Activated CD4-positive, alpha-beta T cell treated with anti-CD3 and anti-CD28 coated beads, Interleukin-2, amount 10 ng/mL, durations not matched to agents 7 days and 5 days (primary cell): ENCODE results near the gene TNRC18. TPM values are rescaled to one million over a fixed set of nuclear protein-coding genes. Genes with fewer than 3 reads are reported as not detected.
"Not testable (repeated sequence)": the region's sequence is repeated elsewhere in the genome, so short reads cannot be mapped to it uniquely, and the experiment has no call there.

Source experiments
- CTCF ChIA-PET: fragments of 350-600 bp; sonication (Branson Sonifier 250); formaldehyde crosslinking; loops from one replicate; lab custom pipeline; 2021; ENCODE audit warnings: antibody characterized with exemption; lab: Charles Lee
- POLR2A ChIA-PET: fragments of 350-600 bp; sonication (Branson Sonifier 250); formaldehyde crosslinking; loops from one replicate; lab custom pipeline; 2021; ENCODE audit warnings: antibody characterized with exemption; lab: Charles Lee
- DNase-seq: peaks from one replicate; pipeline ENCODE4 v3.0.0-alpha.2; 2020
- H3K27ac Mint-ChIP-seq: one replicate; pipeline ENCODE4 v1.8.0; 2021; ENCODE audit warnings: mild to moderate bottlenecking, moderate library complexity, mixed read lengths
- H3K27me3 Mint-ChIP-seq: one replicate; pipeline ENCODE4 v1.8.0; 2021; ENCODE audit warnings: mixed read lengths
- H3K36me3 Mint-ChIP-seq: one replicate; pipeline ENCODE4 v1.8.0; 2021; ENCODE audit warnings: low read depth, mixed read lengths
- H3K4me1 Mint-ChIP-seq: one replicate; pipeline ENCODE4 v1.8.0; 2021; ENCODE audit warnings: mixed read lengths
- H3K4me3 Mint-ChIP-seq: one replicate; pipeline ENCODE4 v1.8.0; 2021; ENCODE audit warnings: mild to moderate bottlenecking, moderate library complexity, mixed read lengths
- H3K9me3 Mint-ChIP-seq: one replicate; pipeline ENCODE4 v1.8.0; 2021; ENCODE audit warnings: mixed read lengths
- total RNA-seq, 2 experiments: library from RNA; stranded (reverse); gene quantifications; one replicate each; pipeline ENCODE4 v1.2.3, GENCODE V29; 2021

The TNRC18 gene
- total RNA-seq, 2 experiments from 2014 or later = 45.8 to 53.9 TPM

DNA sequence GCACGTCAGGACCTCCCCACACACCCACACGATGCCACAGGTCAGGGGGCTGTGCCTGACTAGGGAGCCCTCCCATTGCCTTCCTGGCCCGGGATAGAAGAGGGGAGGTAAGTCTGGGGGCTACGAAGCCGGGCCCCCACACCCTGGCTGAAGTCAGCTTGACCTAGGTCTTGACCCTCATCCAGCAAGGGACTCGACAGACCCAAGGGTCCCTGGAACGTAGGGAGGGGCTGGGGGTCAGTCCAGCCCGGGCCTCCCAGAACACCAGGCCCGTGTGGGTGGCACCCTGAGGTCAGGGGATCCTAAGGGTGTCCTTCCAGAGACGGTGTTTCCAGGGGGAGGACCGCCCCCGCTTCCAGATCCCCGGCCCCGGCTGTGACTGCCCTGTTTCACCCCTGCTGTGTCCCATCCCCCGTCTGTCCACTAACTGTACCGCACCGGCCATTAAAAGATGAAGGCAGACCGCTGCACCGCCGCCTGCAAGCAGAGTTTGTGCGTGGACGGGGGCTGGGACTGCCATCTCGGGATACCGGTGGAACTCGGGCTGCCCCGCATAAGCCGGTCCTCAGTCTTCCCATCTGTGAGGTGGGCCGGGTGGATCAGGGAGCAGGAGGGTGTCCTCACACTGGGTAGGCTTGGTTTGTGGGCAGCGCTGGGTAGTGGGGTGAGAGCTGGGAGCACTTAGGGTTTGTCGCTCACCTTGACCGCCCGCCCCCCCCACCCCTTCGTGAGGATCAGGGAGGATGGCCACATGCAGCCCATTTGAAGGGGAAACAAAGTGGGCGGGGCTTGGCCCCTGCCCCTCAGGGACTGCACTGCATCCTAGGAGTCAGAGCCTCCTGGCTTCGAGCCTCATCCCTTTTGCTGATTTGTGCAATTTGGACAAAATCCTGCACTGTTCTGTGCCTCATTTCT is 119.8 kb downstream of the TNRC18 start:
- peaks cover 3% of the 10 kb centered on the region for H3K36me3 Mint-ChIP-seq
- H3K4me3 Mint-ChIP-seq = no peak overlapping the region
- no peak for DNase-seq
- H3K27me3 Mint-ChIP-seq = no peaks in the 10 kb centered on the region
- H3K4me1 Mint-ChIP-seq = no peaks in the 10 kb centered on the region
- no peak overlapping the region for H3K27ac Mint-ChIP-seq
- POLR2A ChIA-PET = no interaction called here
- H3K9me3 Mint-ChIP-seq = no peaks in the 10 kb centered on the region
- CTCF ChIA-PET = no interaction called here

DNA sequence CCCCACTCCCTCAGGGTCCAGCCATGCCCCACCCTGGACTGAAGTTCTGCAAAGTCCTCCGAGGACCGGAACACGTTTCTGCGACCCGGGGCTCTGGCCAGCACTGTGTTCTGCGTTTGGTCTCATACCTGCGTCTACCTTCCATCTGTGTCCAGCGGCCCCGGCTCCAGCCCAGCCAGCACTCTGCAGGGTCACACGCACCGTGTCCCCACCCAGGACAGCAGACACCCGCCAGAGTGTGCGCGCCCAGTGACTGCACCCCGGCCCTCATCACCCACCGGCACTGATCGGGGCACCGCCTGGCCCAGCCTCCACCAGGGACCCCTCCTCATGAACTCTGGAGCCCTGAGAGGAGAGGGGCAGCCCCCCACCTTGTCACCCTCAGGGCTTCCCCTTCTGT is 120.6 kb downstream of the TNRC18 start:
- Mint-ChIP-seq H3K27ac (no peak overlapping the region), H3K4me1 (peaks cover 3% of the 10 kb centered on the region), H3K4me3 (no peak overlapping the region), H3K9me3 (no peaks in the 10 kb centered on the region), H3K36me3 (no peaks in the 10 kb centered on the region), H3K27me3 (no peaks in the 10 kb centered on the region)
- ChIA-PET CTCF (no interaction called here), POLR2A (no interaction called here)
- DNase-seq = no peak

DNA sequence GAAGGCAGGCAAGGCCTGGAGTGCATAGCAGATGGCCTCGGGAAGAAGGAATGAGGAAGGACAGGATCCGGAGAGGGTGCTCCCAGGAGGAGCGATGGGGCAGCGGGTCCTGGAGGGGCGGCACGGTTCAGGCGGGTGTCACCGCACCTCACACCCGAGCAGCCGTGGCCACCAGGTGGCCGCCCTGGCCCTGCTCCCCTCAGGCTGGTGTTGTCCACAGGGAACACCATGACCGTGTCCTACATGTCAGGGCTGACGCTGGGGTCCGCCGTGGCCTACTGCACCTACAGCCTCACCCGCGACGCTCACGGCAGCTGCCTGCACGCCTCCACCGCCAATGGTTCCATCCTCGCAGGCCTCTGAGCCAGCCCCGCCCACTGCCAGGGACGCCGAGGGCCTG is 121.1 kb downstream of the TNRC18 start:
- POLR2A ChIA-PET = no interaction called here
- Mint-ChIP-seq H3K4me1 (peaks cover 3% of the 10 kb centered on the region), H3K27me3 (no peaks in the 10 kb centered on the region), H3K36me3 (no peaks in the 10 kb centered on the region), H3K27ac (no peak overlapping the region), H3K4me3 (no peak overlapping the region), H3K9me3 (no peaks in the 10 kb centered on the region)
- CTCF ChIA-PET = no interaction called here
- no peak for DNase-seq

DNA sequence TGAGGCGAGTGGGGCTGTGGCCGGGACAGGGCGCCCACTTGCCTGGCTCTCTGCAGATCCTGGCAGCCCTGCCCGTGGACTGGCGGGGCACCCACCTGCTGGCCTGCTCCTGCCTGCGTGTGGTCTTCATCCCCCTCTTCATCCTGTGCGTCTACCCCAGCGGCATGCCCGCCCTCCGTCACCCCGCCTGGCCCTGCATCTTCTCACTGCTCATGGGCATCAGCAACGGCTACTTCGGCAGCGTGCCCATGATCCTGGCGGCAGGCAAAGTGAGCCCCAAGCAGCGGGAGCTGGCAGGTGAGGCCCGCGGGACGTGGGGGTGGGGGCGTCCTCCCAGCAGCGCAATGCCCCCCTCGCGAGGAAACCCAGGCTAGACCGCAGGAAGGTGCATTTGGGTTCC is 123.3 kb downstream of the TNRC18 start:
- peaks cover 16% of the 10 kb centered on the region for H3K4me1 Mint-ChIP-seq
- peaks cover under 1% of the 10 kb centered on the region for H3K9me3 Mint-ChIP-seq
- no peak overlapping the region for H3K4me3 Mint-ChIP-seq
- H3K27ac Mint-ChIP-seq = no peak overlapping the region
- DNase-seq = no peak
- ChIA-PET POLR2A (no interaction called here), CTCF (no interaction called here)
- H3K27me3 Mint-ChIP-seq = peaks cover 7% of the 10 kb centered on the region
- H3K36me3 Mint-ChIP-seq = no peaks in the 10 kb centered on the region

DNA sequence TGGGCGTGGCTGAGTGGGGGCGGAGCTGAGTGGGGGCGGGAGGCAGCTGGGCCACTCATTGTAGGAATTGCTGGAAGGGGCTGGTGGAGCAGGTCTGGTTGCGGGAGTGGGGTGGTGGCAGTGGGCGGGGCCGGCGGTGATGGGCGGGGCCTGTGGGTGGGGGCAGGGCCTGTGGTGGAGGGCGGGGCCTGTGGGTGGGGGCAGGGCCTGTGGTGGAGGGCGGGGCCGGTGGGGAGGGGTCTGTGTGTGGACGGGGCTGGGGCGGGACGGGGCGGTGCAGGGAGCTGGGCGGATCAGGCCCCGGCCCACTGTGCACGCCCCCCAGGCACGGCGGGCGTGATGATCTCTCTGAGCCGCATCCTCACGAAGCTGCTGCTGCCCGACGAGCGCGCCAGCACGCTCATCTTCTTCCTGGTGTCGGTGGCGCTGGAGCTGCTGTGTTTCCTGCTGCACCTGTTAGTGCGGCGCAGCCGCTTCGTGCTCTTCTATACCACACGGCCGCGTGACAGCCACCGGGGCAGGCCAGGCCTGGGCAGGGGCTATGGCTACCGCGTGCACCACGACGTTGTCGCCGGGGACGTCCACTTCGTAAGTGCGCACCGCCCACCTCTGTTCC is 126.9 kb downstream of the TNRC18 start:
- H3K27me3 Mint-ChIP-seq = peaks cover 11% of the 10 kb centered on the region
- ChIA-PET CTCF (interaction anchor here (0.6 kb wide), 1 partner anchor 792 kb away, joined by 6 read pairs; no protein-coding TSS in a partner anchor), POLR2A (no interaction called here)
- peak; percentile 75 for DNase-seq
- peaks cover 12% of the 10 kb centered on the region for H3K9me3 Mint-ChIP-seq
- no peaks in the 10 kb centered on the region for H3K36me3 Mint-ChIP-seq
- H3K4me3 Mint-ChIP-seq = peak overlapping the region; percentile 71
- H3K27ac Mint-ChIP-seq = peak overlapping the region; percentile 79
- H3K4me1 Mint-ChIP-seq = peaks cover 16% of the 10 kb centered on the region

DNA sequence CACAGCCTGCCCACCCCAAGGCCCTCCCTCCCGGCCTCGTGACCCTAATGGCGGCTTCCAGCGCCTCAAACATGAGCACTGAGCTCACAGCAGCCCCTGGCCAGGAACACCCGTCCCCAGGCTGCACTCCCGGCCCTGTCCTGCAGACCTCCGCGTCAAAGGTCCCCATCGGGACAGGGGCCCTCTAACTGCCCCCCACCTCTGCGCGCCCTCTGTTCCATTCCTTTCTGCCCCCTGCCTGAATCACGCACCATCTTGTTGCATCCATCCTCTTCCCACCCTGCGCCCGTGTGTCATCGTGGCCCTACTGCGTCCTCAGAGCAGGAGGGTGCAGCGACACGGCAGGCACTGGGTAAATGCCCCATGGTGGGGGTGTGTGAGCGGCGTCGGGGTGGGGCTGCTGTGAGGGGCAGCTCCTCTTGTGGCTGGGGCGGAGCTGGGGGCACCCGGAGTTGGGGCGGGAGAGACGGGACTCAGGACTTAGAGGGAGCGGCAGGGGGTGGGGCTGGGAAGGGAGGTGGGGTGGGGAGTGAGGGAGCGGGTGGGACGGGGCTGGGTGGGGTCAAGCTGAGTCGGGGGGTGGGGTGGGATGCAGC is 127.5 kb downstream of the TNRC18 start:
- ChIA-PET POLR2A (no interaction called here), CTCF (interaction anchor here (0.6 to 0.9 kb wide), 2 partner anchors 9 to 793 kb away, joined by 3 to 6 read pairs; no protein-coding TSS in a partner anchor)
- peaks cover 11% of the 10 kb centered on the region for H3K27me3 Mint-ChIP-seq
- peaks cover 12% of the 10 kb centered on the region for H3K9me3 Mint-ChIP-seq
- H3K4me1 Mint-ChIP-seq = peaks cover 16% of the 10 kb centered on the region
- no peaks in the 10 kb centered on the region for H3K36me3 Mint-ChIP-seq
- no peak overlapping the region for H3K4me3 Mint-ChIP-seq
- H3K27ac Mint-ChIP-seq = no peak overlapping the region
- DNase-seq = no peak

DNA sequence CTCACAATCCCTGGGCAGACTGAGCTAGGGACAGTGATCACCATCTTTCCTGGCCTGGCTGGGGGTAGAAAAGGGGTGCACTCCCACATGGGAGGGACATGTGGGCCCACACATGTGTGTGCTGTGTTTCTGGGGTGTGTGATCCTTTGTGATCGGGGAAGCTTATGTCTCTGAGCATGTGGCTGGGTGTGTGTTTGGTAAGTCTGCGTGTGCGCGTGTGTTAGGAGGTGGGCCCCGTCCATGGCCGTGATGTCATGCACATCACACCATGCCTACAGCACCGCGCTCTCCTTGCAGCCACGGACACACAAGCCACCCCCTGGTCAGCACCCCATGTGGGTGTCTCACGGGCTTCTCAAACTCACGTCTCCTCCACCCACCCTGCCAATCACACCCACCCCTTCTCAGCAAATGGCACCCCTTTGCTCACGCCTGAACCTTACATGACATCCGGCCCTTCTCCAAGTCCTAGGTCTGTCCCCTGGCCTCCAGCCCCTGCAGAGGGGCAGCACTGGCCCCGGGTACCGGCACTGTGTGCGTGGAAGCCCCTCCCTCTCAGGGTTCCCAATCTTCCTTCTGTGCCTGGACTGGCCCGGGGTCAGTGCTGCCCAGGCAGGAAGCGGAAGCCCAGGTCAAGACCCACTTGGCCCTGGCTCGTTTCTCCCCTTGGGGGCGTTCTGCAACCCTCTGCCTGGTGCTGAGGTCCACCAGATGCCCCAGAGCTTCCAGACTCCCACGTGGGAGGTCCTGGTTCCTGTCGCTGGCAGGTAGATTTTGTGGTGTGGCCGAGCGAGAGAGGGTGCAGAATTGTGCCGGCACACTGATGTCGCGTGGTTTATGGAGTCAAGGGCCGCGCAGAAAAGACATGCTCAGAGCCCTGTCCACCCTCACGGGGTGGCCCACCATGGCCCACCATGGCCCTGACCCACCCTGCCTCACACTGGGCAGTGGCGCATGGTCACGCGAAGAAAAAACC is 128.3 kb downstream of the TNRC18 start:
- DNase-seq = no peak
- peaks cover 11% of the 10 kb centered on the region for H3K27me3 Mint-ChIP-seq
- no peaks in the 10 kb centered on the region for H3K36me3 Mint-ChIP-seq
- no peak overlapping the region for H3K4me3 Mint-ChIP-seq
- ChIA-PET POLR2A (no interaction called here), CTCF (interaction anchor here (0.6 to 0.9 kb wide), 2 partner anchors 10 to 126 kb away, joined by 3 read pairs; no protein-coding TSS in a partner anchor)
- H3K9me3 Mint-ChIP-seq = peaks cover 12% of the 10 kb centered on the region
- H3K4me1 Mint-ChIP-seq = peaks cover 16% of the 10 kb centered on the region
- H3K27ac Mint-ChIP-seq = no peak overlapping the region

DNA sequence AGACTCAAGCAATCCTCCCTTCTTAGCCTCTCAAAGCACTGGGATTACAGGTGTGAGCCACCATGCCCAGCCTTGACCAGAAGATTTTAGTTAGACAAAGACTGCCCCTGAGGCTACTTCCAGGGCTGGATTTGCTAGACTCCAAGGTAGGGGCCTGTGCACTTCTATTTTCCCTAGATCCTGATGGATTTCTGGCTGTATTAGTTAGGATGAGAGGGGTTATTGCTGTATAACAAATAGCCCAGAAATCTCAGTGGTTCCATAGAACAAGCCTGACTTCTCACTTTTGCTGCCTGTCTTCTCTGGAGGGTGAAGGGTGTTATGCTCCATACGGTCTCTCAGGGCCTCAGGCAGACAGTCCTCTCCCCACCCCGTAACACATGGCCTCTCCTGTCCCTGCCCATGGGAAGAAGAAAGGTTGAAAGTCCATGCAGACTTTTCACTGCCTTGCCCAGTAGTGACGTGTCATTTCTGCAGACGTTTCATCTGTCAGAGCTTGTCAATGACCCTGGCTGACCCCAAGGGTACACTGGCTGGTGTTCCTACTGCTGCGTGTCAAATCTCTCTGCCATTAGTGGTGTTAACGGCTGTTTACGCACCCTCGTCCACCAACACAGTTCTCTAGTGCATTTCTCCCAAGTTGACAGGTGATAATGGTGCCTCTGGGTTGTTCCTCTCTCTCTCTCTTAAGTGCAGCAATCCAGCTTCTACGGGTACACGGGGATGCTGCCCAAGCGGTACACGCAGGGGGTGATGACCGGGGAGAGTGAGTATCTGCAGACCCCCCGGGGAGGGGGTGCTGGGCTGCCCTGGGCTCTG is 129.3 kb downstream of the TNRC18 start:
- POLR2A ChIA-PET = no interaction called here
- H3K4me3 Mint-ChIP-seq = no peak overlapping the region
- H3K4me1 Mint-ChIP-seq = peaks cover 16% of the 10 kb centered on the region
- H3K36me3 Mint-ChIP-seq = no peaks in the 10 kb centered on the region
- no peak overlapping the region for H3K27ac Mint-ChIP-seq
- H3K27me3 Mint-ChIP-seq = peaks cover 11% of the 10 kb centered on the region
- no peak for DNase-seq
- H3K9me3 Mint-ChIP-seq = peaks cover 12% of the 10 kb centered on the region
- CTCF ChIA-PET = interaction anchor here (0.6 kb wide), 1 partner anchor 53 kb away, joined by 4 read pairs; no protein-coding TSS in a partner anchor

DNA sequence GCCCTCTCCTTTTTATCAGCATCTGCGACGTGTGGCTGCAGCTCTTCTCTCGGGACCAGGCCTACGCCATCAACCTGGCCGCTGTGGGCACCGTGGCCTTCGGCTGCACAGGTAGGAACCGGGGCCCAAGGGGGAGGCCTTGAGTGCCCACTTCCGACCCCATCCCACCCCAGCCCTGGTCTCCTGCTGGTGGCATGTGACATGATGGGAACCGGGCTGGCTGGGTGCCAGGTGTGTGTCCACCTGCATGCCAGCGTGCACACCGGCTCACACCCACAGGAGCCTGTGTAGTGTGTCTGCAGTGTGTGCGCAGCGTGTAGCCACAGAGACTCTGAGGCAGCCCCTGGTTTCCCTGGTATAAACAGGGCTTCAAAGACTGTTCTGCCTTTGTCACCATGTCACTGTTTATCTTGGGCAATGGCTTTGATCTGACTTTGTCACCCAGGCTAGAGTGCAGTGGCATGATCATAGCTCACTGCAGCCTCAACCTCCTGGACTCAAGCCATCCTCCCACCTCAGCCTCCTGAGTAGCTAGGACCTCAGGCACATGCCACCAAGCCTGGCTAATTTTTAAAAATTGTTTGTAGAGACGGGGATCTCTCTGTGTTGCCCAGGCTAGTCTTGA is 131.8 kb downstream of the TNRC18 start:
- DNase-seq, H3K27me3 Mint-ChIP-seq, H3K27ac Mint-ChIP-seq, H3K36me3 Mint-ChIP-seq, H3K4me3 Mint-ChIP-seq, H3K4me1 Mint-ChIP-seq, CTCF ChIA-PET, POLR2A ChIA-PET: not testable (repeated sequence)
- peaks cover 12% of the 10 kb centered on the region for H3K9me3 Mint-ChIP-seq

DNA sequence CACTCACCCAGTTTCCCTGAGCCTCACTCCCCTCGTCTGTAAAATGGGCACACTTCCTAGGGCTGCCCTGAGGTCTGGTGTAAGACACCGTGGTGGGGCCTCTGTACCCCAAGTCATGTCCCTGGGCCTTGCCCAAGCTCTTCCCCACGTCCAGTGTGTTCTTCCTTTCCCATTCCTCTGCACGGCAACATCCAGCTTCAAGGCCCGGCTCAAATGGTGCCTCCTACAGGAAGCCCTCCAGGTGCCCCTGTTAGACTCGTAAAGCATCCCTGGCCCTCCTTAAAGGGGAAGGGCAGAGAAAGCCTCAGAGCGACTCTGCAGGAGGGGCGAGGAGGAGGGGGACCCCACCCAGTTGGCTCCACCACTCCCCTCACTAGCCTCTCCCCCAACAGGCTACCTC is 132.3 kb downstream of the TNRC18 start:
- peaks cover 12% of the 10 kb centered on the region for H3K9me3 Mint-ChIP-seq
- ChIA-PET CTCF (no interaction called here), POLR2A (no interaction called here)
- H3K27ac Mint-ChIP-seq = no peak overlapping the region
- H3K4me3 Mint-ChIP-seq = no peak overlapping the region
- H3K4me1 Mint-ChIP-seq = peaks cover 4% of the 10 kb centered on the region
- no peak for DNase-seq
- H3K36me3 Mint-ChIP-seq = no peaks in the 10 kb centered on the region
- H3K27me3 Mint-ChIP-seq = peaks cover 4% of the 10 kb centered on the region

DNA sequence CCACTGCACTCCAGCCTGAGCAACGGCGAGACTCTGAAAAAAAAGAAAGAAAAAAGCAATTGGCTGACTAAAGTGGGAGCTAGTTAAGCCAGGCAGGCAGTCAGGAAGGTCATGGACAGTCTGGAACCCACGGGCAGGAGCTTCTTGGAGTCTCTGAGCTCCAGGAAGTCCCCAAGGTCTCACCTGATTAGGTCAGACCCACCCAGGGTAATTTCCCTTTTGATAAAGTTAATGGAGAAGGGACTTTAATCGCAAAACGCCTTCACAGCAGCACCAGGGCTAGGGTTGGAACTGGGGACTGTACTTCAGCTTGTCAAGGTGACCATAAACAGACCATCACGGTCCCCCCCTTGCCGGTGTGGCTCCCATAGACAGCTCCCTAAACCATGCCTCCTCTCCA is 134.3 kb downstream of the TNRC18 start:
- no peak overlapping the region for H3K4me3 Mint-ChIP-seq
- no peaks in the 10 kb centered on the region for H3K36me3 Mint-ChIP-seq
- CTCF ChIA-PET = interaction anchor here (0.6 kb wide), 1 partner anchor 48 kb away, joined by 3 read pairs; no protein-coding TSS in a partner anchor
- POLR2A ChIA-PET = no interaction called here
- H3K9me3 Mint-ChIP-seq = peaks cover 3% of the 10 kb centered on the region
- H3K27me3 Mint-ChIP-seq = peaks cover 4% of the 10 kb centered on the region
- no peak for DNase-seq
- no peaks in the 10 kb centered on the region for H3K4me1 Mint-ChIP-seq
- no peak overlapping the region for H3K27ac Mint-ChIP-seq
